H1 (cell line): ENCODE data around the gene CHRNA9. TPM values are rescaled to one million over a fixed set of nuclear protein-coding genes. Genes with fewer than 3 reads are reported as not detected.

ENCODE experiments used
- CTCF ChIA-PET: fragments of 300-600 bp; sonication (Branson Sonifier 250); formaldehyde crosslinking; loops from one replicate; lab custom pipeline; 2021; ENCODE audit not compliant: partially characterized antibody; lab: Charles Lee
- POLR2A ChIA-PET: fragments of 300-600 bp; sonication (Branson Sonifier 250); formaldehyde crosslinking; loops from one replicate; lab custom pipeline; 2021; ENCODE audit warnings: inconsistent platforms; ENCODE audit not compliant: partially characterized antibody; lab: Charles Lee
- DNase-seq, 2 experiments: peaks; one replicate each; pipeline versions ENCODE4 v3.0.0 to v3.0.0-alpha.2; 2010 to 2022; ENCODE audit warnings: low spot score in 2 of 2, low read depth in 1 of 2, mixed read lengths in 1 of 2
- FAIRE-seq: peaks from 2 replicates; lab custom pipeline; 2011; peaks lifted over from hg19 to GRCh38; lab: Jason Lieb, UNC
- H2AFZ ChIP-seq: 2 replicates; pipeline ENCODE4 v1.8.1; 2012; ENCODE audit warnings: low read length, inconsistent platforms
- H2AK5ac ChIP-seq: 2 replicates; pipeline ENCODE4 v1.6.1; 2013; ENCODE audit warnings: low read depth, low read length
- H2BK120ac ChIP-seq: replicated peaks from 2 replicates; pipeline ENCODE3; 2013; ENCODE audit warnings: low read depth, low read length, inconsistent platforms
- H2BK12ac ChIP-seq: 2 replicates; pipeline ENCODE4 v1.6.1; 2013; ENCODE audit warnings: low read depth, low read length
- H2BK15ac ChIP-seq: 2 replicates; pipeline ENCODE4 v1.6.1; 2013; ENCODE audit warnings: low read length
- H2BK20ac ChIP-seq: 2 replicates; pipeline ENCODE4 v1.6.1; 2013; ENCODE audit warnings: low read length
- H2BK5ac ChIP-seq: 2 replicates; pipeline ENCODE4 v1.6.1; 2013; ENCODE audit warnings: low read depth, low read length
- H3K14ac ChIP-seq: 2 replicates; pipeline ENCODE4 v1.6.1; 2013; ENCODE audit warnings: inconsistent platforms; ENCODE audit not compliant: insufficient read length
- H3K18ac ChIP-seq: 2 replicates; pipeline ENCODE4 v1.6.1; 2013; ENCODE audit warnings: low read length; ENCODE audit errors: extremely low read depth
- H3K23ac ChIP-seq: 2 replicates; pipeline ENCODE4 v1.6.1; 2013; ENCODE audit warnings: inconsistent platforms; ENCODE audit not compliant: insufficient read length
- H3K23me2 ChIP-seq: 2 replicates; pipeline ENCODE4 v1.6.1; 2013; ENCODE audit warnings: low read depth, low read length
- H3K27ac ChIP-seq: 2 replicates; pipeline ENCODE4 v1.6.1; 2011; ENCODE audit warnings: low read depth, low read length, inconsistent platforms
- H3K27me3 ChIP-seq, 4 experiments: replicated peaks in 1 of 4; 1 replicate in 1 of 4; 2 replicates in 3 of 4; pipeline versions ENCODE4 v1.6.1 to v1.8.1; 2011 to 2013; ENCODE audit warnings: low read length in 3 of 4, mild to moderate bottlenecking in 3 of 4, inconsistent platforms in 2 of 4, mixed read lengths in 2 of 4, moderate library complexity in 1 of 4; ENCODE audit not compliant: control insufficient read depth in 3 of 4, insufficient read depth in 3 of 4; ENCODE audit errors: extremely low read depth in 1 of 4
- H3K36me3 ChIP-seq, 4 experiments: 2 replicates each; pipeline versions ENCODE4 v1.6.1 to v1.8.1; 2011 to 2013; ENCODE audit warnings: mild to moderate bottlenecking in 4 of 4, low read length in 3 of 4, moderate library complexity in 2 of 4, control low read depth in 1 of 4, inconsistent platforms in 1 of 4; ENCODE audit not compliant: insufficient read depth in 4 of 4, control insufficient read depth in 2 of 4
- H3K4ac ChIP-seq: replicated peaks from 2 replicates; pipeline ENCODE3; 2013; ENCODE audit warnings: low read length, low read depth, mixed read lengths, inconsistent platforms; ENCODE audit not compliant: insufficient read length
- H3K4me1 ChIP-seq, 4 experiments: replicated peaks in 1 of 4; 1 replicate in 1 of 4; 2 replicates in 3 of 4; pipeline versions ENCODE4 v1.6.1 to v1.8.1; 2011 to 2013; ENCODE audit warnings: low read length in 3 of 4, inconsistent platforms in 2 of 4, mixed read lengths in 1 of 4; ENCODE audit not compliant: insufficient read depth in 4 of 4, control insufficient read depth in 3 of 4
- H3K4me2 ChIP-seq, 2 experiments: 2 replicates each; pipeline versions ENCODE4 v1.6.1 to v1.8.1; 2011 to 2013; ENCODE audit warnings: low read depth in 2 of 2, low read length in 2 of 2, control low read depth in 1 of 2, inconsistent platforms in 1 of 2, mild to moderate bottlenecking in 1 of 2; ENCODE audit not compliant: insufficient read depth in 1 of 2
- H3K4me3 ChIP-seq, 4 experiments: fragments of 200-600, 300-600 bp in 1 of 4; sonication (generic), shearing (Covaris generic), sonication (Bioruptor Twin) in 1 of 4; 2 replicates each; pipeline versions ENCODE4 v1.5.1 to v1.8.1; 2011 to 2016; ENCODE audit warnings: low read length in 4 of 4, low read depth in 3 of 4, control low read depth in 2 of 4, inconsistent platforms in 2 of 4, mild to moderate bottlenecking in 2 of 4, mixed read lengths in 1 of 4, moderate library complexity in 1 of 4; ENCODE audit not compliant: insufficient read depth in 2 of 4; ENCODE audit errors: extremely low read depth in 1 of 4
- H3K56ac ChIP-seq: replicated peaks from 2 replicates; pipeline ENCODE3; 2013; ENCODE audit warnings: low read depth, mild to moderate bottlenecking, mixed read lengths, low read length, inconsistent platforms; ENCODE audit not compliant: insufficient read length
- H3K79me1 ChIP-seq: 2 replicates; pipeline ENCODE4 v1.6.1; 2013; ENCODE audit warnings: low read depth, low read length, control low read depth
- H3K79me2 ChIP-seq, 2 experiments: 2 replicates each; pipeline versions ENCODE4 v1.6.1 to v1.8.1; 2012 to 2013; ENCODE audit warnings: low read length in 2 of 2, mild to moderate bottlenecking in 2 of 2, inconsistent platforms in 1 of 2; ENCODE audit not compliant: insufficient read depth in 2 of 2, control insufficient read depth in 1 of 2
- H3K9ac ChIP-seq, 4 experiments: replicated peaks in 1 of 4; 1 replicate in 1 of 4; 2 replicates in 3 of 4; pipeline versions ENCODE4 v1.6.1 to v1.8.1; 2011 to 2013; ENCODE audit warnings: low read depth in 3 of 4, low read length in 3 of 4, control low read depth in 2 of 4, mild to moderate bottlenecking in 2 of 4, moderate library complexity in 2 of 4, inconsistent platforms in 1 of 4; ENCODE audit errors: extremely low read depth in 1 of 4
- H3K9me3 ChIP-seq, 2 experiments: 2 replicates each; pipeline versions ENCODE4 v1.6.1 to v1.8.1; 2012 to 2013; ENCODE audit warnings: mild to moderate bottlenecking in 2 of 2, moderate library complexity in 2 of 2, control low read depth in 1 of 2, inconsistent platforms in 1 of 2, low read depth in 1 of 2, low read length in 1 of 2, mixed read lengths in 1 of 2; ENCODE audit not compliant: insufficient read depth in 2 of 2
- H4K20me1 ChIP-seq, 2 experiments: replicated peaks in 1 of 2; 2 replicates each; pipeline versions ENCODE3 to v1.8.1; 2011 to 2013; ENCODE audit warnings: inconsistent platforms in 2 of 2, low read length in 2 of 2, mild to moderate bottlenecking in 1 of 2; ENCODE audit not compliant: insufficient read depth in 2 of 2, control insufficient read depth in 1 of 2
- H4K5ac ChIP-seq: 2 replicates; pipeline ENCODE4 v1.6.1; 2013; ENCODE audit warnings: low read length, low read depth, mixed read lengths, inconsistent platforms; ENCODE audit not compliant: insufficient read length
- H4K8ac ChIP-seq: 2 replicates; pipeline ENCODE4 v1.8.0; 2013; ENCODE audit warnings: mild to moderate bottlenecking, moderate library complexity, low read length, inconsistent platforms; ENCODE audit not compliant: insufficient read depth; ENCODE audit errors: extremely low read depth
- H4K91ac ChIP-seq: replicated peaks from 2 replicates; pipeline ENCODE3; 2013; ENCODE audit warnings: low read length, mixed read lengths, inconsistent platforms; ENCODE audit not compliant: insufficient read length
- BCL11A ChIP-seq, 2 experiments: IDR thresholded peaks; one replicate each; pipeline ENCODE4 v1.6.1; 2011; ENCODE audit warnings: low read depth in 2 of 2, low read length in 2 of 2, mild to moderate bottlenecking in 2 of 2
- CEBPB ChIP-seq: IDR thresholded peaks from 2 replicates; pipeline ENCODE4 v1.6.1; 2012; ENCODE audit warnings: low read depth, low read length
- CHD1 ChIP-seq: IDR thresholded peaks from 2 replicates; pipeline ENCODE4 v1.6.1; 2012; ENCODE audit warnings: low read depth, low read length, improper control_type of control experiment
- FOSL1 ChIP-seq: IDR thresholded peaks from 2 replicates; pipeline ENCODE4 v1.6.1; 2011; ENCODE audit warnings: mild to moderate bottlenecking, low read depth, low read length, moderate library complexity; ENCODE audit not compliant: insufficient read depth
- KDM4A ChIP-seq: IDR thresholded peaks from one replicate; pipeline ENCODE4 v1.7.1; 2012; ENCODE audit warnings: low read depth, mild to moderate bottlenecking, moderate library complexity, low read length, inconsistent platforms; ENCODE audit not compliant: severe bottlenecking
- NRF1 ChIP-seq: IDR thresholded peaks from 2 replicates; pipeline ENCODE4 v1.6.1; 2011; ENCODE audit warnings: mild to moderate bottlenecking, low read depth, low read length, improper control_type of control experiment
- POU5F1 ChIP-seq: IDR thresholded peaks from 2 replicates; pipeline ENCODE4 v1.6.1; 2011; ENCODE audit warnings: low read depth, mild to moderate bottlenecking, low read length, moderate library complexity
- RAD21 ChIP-seq, 2 experiments: IDR thresholded peaks in 1 of 2; conservative IDR thresholded peaks in 1 of 2; 2 replicates each; pipeline ENCODE4 v1.6.1; 2011; ENCODE audit warnings: low read depth in 2 of 2, low read length in 2 of 2, improper control_type of control experiment in 1 of 2, inconsistent platforms in 1 of 2, mild to moderate bottlenecking in 1 of 2, moderate library complexity in 1 of 2
- RFX5 ChIP-seq: IDR thresholded peaks from 2 replicates; pipeline ENCODE4 v1.6.1; 2011; ENCODE audit warnings: low read depth, low read length, improper control_type of control experiment, borderline replicate concordance
- SRF ChIP-seq: IDR thresholded peaks from 2 replicates; pipeline ENCODE4 v1.6.1; 2011; ENCODE audit warnings: mild to moderate bottlenecking, low read depth, low read length, moderate library complexity
- SUZ12 ChIP-seq: fragments of 200-600 bp; sonication (generic); IDR thresholded peaks from 2 replicates; pipeline ENCODE4 v1.6.1; 2012; ENCODE audit warnings: mild to moderate bottlenecking, inconsistent platforms, low read length, moderate library complexity, mixed read lengths
- WGBS, 2 experiments: shearing (Covaris generic) in 1 of 2; methylation state at CpG; one replicate each; pipeline versions ENCODE4 v1.1.6 to v1.1.7; 2013 to 2015; ENCODE audit warnings: low lambda C conversion rate in 2 of 2, mixed read lengths in 2 of 2, inconsistent platforms in 1 of 2, low coverage in 1 of 2, missing lambda C conversion rate in 1 of 2; ENCODE audit not compliant: insufficient replicate concordance in 2 of 2, insufficient coverage in 1 of 2, insufficient read length in 1 of 2; ENCODE audit errors: extremely low coverage in 1 of 2, missing lambda C conversion rate in 1 of 2; 5-methylcytosine and 5-hydroxymethylcytosine counted together
- polyA plus RNA-seq, 7 experiments: library from polyadenylated mRNA; depleted of rRNA in 3 of 7; stranded (reverse) in 5 of 7; unstranded in 2 of 7; fragments of >200 nt in 5 of 7; fragments of 200-250 nt in 2 of 7; gene quantifications; 1 replicate in 5 of 7; 2 replicates in 1 of 7; 4 replicates in 1 of 7; pipeline versions ENCODE4 v1.2.1 to v1.2.3, GENCODE V29; 2011 to 2013; ENCODE audit warnings: missing spikeins in 2 of 7, mixed read lengths in 2 of 7
- total RNA-seq: library from RNA; stranded (reverse); fragmentation: NEBNext Ultra II Directional; extraction: Animal tissue kit (Norgen Biotek cat#: 25700); gene quantifications from 2 replicates; pipeline ENCODE4 v1.2.1, GENCODE V29; 2021
- TF ChIP-seq, protein P1 (sequence below): IDR thresholded peaks from 2 replicates; pipeline ENCODE4 v1.6.1; 2012; ENCODE audit warnings: inconsistent platforms

The CHRNA9 gene
- total and polyA plus RNA-seq, 2 of the 8 experiments (the other 6 are each of a cell fraction or from before 2014, with no cell fraction given), result 1.4 to 3.3 TPM

DNA sequence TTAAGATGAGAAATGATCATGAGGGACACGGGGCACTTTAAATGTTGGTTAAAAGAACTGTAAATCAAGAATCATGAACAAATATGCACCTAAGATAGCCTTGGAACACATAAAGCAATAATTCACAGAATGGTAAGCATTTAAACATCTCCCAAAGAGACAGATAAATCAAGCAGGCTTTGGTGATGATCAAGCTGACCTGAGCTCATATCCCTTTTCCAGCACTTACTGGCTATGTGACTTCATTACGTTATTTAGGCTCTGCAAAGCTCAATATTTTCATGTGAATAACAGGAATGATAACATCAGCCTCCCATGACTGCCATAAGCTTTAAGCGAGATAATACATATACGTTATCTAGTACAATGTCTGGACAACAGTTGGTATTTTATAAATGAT is 54.9 kb downstream of the CHRNA9 start:
- H2BK15ac ChIP-seq, result no peak overlapping the region

More for the DNA sequence above, 54.9 kb downstream of the CHRNA9 start:
- Histone ChIP-seq H2BK20ac (no peak overlapping the region), H3K27me3 (no peaks in the 10 kb centered on the region), H3K79me2 (no peaks in the 10 kb centered on the region), H3K18ac (no peak overlapping the region), H3K14ac (no peak overlapping the region), H2BK12ac (no peak overlapping the region), H3K4me3 (no peak overlapping the region), H3K56ac (no peak overlapping the region), H3K36me3 (no peaks in the 10 kb centered on the region), H2BK120ac (no peak overlapping the region), H3K9me3 (no peaks in the 10 kb centered on the region), H4K5ac (no peak overlapping the region), H3K9ac (no peak overlapping the region), H2AFZ (no peak overlapping the region), H3K23ac (no peak overlapping the region), H3K27ac (no peak overlapping the region), H4K20me1 (no peaks in the 10 kb centered on the region), H3K79me1 (no peaks in the 10 kb centered on the region), H3K23me2 (no peaks in the 10 kb centered on the region), H2BK5ac (no peak overlapping the region), H3K4me2 (no peak overlapping the region), H4K8ac (no peak overlapping the region), H3K4me1 (no peaks in the 10 kb centered on the region), H4K91ac (no peak overlapping the region), H3K4ac (no peak overlapping the region), H2AK5ac (no peak overlapping the region)
- ChIA-PET CTCF (interaction anchor here (0.6 to 1.2 kb wide), 3 partner anchors 14 to 1061 kb away, joined by 3 to 5 read pairs (median 3); no protein-coding TSS in a partner anchor), POLR2A (interaction anchor here (0.9 kb wide), 1 partner anchor 10 kb away, joined by 3 read pairs; no protein-coding TSS in a partner anchor)
- WGBS, 2 experiments, result 85% methylated on average over 4 of the region's 4 CpGs; no CpG with 5 or more reads in 1 of the 2 experiments
- FAIRE-seq (no peak), DNase-seq (no peak)
- TF ChIP-seq RAD21 (IDR thresholded peaks at IDR 0.05 in 1 of 2, conservative IDR thresholded peaks at IDR 0.05 in 1 of 2; ENCODE audit: low read depth in 2 of 2, low read length in 2 of 2), result no peak
- no peak for TF ChIP-seq SUZ12
- no peak for TF ChIP-seq KDM4A
- no peak for TF ChIP-seq BCL11A (IDR thresholded peaks at IDR 0.05; ENCODE audit: low read depth in 2 of 2, low read length in 2 of 2)
- TF ChIP-seq CHD1, result no peak
- TF ChIP-seq NRF1, result no peak
- TF ChIP-seq POU5F1, result no peak
- no peak for TF ChIP-seq RFX5
- TF ChIP-seq SRF, result no peak
- TF ChIP-seq CEBPB, result no peak
- no peak for TF ChIP-seq FOSL1
- TF ChIP-seq, protein P1, sequence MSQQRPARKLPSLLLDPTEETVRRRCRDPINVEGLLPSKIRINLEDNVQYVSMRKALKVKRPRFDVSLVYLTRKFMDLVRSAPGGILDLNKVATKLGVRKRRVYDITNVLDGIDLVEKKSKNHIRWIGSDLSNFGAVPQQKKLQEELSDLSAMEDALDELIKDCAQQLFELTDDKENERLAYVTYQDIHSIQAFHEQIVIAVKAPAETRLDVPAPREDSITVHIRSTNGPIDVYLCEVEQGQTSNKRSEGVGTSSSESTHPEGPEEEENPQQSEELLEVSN, result no peak
